GM12864 (cell line): ENCODE results near the gene VAV3.

Experiments
- DNase-seq: peaks from one replicate; pipeline ENCODE4 v3.0.0-alpha.2; 2011; ENCODE audit warnings: low read depth
- H3K4me3 ChIP-seq: 2 replicates; pipeline ENCODE4 v1.5.1; 2011; ENCODE audit warnings: mild to moderate bottlenecking, low read depth, low read length, control low read depth
- TF ChIP-seq, protein P1 (sequence below): IDR thresholded peaks from 2 replicates; pipeline ENCODE4 v1.5.1; 2011; ENCODE audit warnings: low read depth, mild to moderate bottlenecking, moderate library complexity, low read length, control low read depth, inconsistent platforms; ENCODE audit errors: missing control alignments

VAV3 gene

DNA sequence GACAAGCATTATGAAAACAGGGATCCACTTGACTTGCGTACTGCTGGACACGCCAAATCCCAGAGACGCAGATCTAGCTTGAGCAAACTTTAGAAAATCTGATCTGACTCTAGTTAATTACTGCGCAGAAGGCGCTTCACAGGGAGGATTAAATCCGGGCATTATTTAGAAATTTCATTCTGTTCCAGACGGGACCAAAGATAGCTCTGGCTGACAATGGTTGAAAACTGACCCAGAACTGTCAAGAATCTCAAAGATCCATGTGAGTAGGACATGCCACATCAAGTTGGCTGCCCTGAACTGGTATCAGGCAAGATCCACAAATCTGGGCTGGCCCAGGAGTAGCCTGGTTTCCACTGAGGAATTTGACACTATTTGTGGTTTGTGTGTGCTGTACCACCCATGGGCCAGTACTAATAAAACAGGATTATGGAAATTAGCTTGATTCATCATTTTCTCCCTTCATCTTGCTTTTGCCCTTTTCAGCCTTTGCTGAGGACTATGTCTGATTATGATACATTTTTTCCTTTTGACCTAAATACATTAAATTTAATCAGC lies 171.0 kb downstream of the VAV3 start:
- TF ChIP-seq, protein P1, sequence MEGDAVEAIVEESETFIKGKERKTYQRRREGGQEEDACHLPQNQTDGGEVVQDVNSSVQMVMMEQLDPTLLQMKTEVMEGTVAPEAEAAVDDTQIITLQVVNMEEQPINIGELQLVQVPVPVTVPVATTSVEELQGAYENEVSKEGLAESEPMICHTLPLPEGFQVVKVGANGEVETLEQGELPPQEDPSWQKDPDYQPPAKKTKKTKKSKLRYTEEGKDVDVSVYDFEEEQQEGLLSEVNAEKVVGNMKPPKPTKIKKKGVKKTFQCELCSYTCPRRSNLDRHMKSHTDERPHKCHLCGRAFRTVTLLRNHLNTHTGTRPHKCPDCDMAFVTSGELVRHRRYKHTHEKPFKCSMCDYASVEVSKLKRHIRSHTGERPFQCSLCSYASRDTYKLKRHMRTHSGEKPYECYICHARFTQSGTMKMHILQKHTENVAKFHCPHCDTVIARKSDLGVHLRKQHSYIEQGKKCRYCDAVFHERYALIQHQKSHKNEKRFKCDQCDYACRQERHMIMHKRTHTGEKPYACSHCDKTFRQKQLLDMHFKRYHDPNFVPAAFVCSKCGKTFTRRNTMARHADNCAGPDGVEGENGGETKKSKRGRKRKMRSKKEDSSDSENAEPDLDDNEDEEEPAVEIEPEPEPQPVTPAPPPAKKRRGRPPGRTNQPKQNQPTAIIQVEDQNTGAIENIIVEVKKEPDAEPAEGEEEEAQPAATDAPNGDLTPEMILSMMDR: no peak
- no peak for DNase-seq

DNA sequence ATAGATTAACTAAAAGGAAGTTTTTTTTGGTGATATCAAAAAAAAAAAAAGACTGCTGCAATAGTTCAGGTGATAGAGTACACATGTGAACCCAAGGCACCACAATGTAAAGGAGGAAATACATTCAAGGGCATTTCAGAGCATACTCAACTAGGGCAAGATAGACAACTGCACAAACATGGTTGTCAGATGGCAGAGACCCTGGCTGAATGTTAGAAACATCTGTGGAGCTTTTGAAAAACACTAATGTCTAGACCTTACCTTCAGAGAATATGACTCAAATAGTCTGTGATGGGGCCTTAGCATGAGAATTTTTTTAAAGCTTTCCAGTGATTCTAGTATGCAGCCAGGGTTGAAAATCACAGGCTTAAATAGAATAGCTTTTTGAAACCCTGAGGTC lies 173.6 kb downstream of the VAV3 start:
- H3K4me3 ChIP-seq: no peak overlapping the region
- DNase-seq: no peak
- TF ChIP-seq, protein P1: no peak

More for the DNA sequence above, 171.0 kb downstream of the VAV3 start:
- H3K4me3 ChIP-seq: no peak overlapping the region

DNA sequence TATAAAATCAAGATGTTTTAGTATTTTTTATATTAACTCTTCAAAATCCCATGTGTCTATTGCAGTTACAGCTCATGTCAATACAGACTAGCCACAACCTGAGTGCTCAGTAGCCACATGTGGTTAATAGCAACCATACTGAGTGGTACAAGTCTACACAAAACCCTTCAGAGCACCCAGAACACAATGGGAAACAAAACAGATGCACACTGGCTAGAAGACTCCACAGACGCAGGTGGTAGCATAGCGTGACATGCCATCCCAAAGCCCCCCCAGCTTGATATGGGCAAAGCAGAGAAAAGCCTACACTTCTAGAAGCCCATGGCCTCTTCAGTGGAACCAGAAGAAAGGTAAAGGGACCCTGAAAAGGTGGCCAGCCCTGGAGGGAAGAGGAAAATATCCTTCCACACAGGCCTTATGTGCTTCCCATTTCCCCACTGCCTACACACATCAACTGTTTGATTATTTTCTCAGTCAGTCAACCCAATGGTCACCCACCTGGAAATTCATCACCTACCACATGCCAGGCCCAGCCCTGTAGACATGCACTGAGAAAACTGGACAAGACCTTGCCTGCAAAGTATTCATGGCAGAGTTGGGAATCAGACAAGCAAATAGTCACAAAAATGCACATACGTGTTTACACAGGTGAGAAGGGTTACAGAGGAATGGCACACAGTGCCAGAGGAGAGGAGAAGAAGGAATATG lies 175.0 kb downstream of the VAV3 start:
- TF ChIP-seq, protein P1: no peak
- DNase-seq: no peak
- H3K4me3 ChIP-seq: no peak overlapping the region

DNA sequence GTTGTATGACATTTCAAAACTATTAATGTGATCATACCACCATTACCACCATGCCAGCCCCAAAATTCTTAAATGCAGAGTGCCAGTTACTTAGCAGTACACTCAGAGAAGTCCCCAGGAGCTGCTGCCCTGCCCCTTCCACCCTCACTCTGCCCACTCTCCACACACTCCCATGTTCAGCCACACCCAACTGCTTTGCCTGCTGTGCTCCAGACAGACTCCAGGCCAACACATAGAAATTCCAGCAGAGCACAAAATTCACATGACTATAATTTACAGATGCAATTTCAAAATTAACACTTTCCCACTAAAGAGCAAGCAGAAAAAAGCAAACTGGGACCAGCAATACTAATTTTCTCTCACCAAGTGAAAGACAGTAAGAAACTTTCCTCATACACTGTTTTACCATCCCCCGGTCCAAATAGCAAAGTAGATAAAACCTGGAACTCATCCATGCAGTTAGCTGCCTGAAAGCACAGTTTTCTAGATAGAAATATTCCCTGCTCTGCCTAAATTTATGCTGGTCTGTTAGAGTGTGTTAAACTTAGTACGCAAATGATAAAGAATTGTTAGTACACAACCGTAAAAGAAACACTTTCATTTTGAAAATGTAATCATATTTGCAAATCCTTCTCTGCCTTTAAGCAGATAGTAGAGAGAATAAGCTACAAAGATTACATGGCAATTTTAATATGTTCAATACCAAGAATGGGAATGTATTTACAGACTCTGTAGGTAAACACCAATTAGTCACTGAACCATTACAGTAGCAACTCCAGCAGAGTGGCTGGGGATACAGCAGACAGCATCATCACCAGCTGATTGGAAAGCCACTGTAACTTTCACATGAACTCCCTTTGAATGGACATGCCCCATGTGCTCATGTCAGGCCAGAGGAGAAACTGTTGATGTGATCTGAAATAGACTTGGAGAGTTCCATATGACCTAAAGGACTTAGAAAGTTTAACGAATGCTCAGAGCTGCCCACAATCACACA lies 176.5 kb downstream of the VAV3 start:
- DNase-seq: no peak

DNA sequence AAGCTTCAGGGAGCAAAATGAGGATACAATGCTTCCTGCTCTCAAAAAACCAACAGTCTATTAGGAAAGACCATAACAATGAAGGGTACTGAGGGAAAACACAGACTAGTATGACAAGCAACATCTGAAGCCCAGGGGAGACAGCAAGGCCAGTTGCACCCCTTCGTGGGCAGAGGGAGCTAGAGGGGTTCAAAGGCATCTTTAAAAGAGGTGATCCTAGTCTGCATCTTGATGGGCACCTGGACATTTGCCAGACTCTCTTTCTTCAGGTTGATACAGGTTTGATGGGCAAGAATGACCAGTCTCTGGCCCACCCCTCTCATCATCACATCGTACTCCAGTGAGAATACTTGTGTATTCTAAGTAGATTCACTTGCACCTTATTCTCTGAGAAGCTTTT lies 177.7 kb downstream of the VAV3 start:
- TF ChIP-seq, protein P1: peak; percentile 49
- no peak for DNase-seq
- no peak overlapping the region for H3K4me3 ChIP-seq

More for the DNA sequence above, 176.5 kb downstream of the VAV3 start:
- H3K4me3 ChIP-seq: no peak overlapping the region
- TF ChIP-seq, protein P1: no peak

DNA sequence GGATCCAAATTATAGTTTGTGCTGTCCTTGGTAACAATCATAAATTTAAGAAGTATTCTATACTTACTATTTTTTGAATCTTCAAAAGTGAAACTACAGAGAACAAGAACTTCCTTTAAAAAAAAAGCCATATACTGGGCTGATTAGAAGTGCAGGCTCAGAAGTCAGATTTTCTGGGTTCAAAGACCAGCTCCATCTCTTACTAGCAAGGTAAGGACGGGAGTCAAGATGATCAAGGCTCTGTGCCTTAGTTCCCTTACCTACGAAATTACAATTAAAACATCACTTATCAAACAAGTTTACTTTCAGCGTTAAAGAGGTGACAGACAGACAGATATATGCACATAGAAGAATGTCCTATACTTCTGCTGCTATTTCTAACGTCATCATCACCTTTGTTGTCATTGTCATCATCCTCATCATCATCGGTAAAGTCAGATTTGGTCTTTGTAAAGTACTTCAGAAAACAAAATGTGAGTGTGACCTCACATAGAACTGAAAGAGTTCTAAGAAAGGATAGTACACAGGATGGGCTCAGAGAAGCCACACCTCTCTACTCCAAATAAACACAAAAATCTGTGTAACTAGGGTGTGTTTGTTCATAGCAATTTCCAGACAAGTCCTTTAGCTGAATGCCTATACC lies 178.7 kb downstream of the VAV3 start:
- TF ChIP-seq, protein P1: no peak
- no peak for DNase-seq
- no peak overlapping the region for H3K4me3 ChIP-seq
